IMR-90 (cell line): ENCODE data around the gene VAV1. TPM values are rescaled to one million over a fixed set of nuclear protein-coding genes. Genes with fewer than 3 reads are reported as not detected.
"Not testable (repeated sequence)": the region's sequence is repeated elsewhere in the genome, so short reads cannot be mapped to it uniquely, and the experiment has no call there.

Experiments used
- ATAC-seq: fragments of 200-7000 bp; cut with Tn5 transposase; 2 replicates; pipeline ENCODE4 v1.9.1; 2020; ENCODE audit warnings: low read depth, mild to moderate bottlenecking, moderate library complexity
- BruUV-seq: library from RNA; stranded (reverse); fragments of 400-500 nt; replicated peaks from 2 replicates; lab custom pipeline; 2021; lab: Mats Ljungman, UMichigan
- CTCF ChIA-PET: fragments of 300-600 bp; formaldehyde crosslinking; extraction: SDS; loops from one replicate; lab custom pipeline; 2021; ENCODE audit warnings: antibody characterized with exemption; lab: Yijun Ruan, JAX
- POLR2A ChIA-PET: fragments of 300-600 bp; sonication (Branson Sonifier 250); formaldehyde crosslinking; loops from one replicate; lab custom pipeline; 2022; ENCODE audit warnings: antibody characterized with exemption; ENCODE audit not compliant: unreplicated experiment; lab: Charles Lee
- DNase-seq: peaks from one replicate; pipeline ENCODE4 v3.0.0; 2013
- H2AFZ ChIP-seq: replicated peaks from 2 replicates; pipeline ENCODE3; 2013; ENCODE audit warnings: low read length, mild to moderate bottlenecking; ENCODE audit not compliant: poor library complexity
- H2AK5ac ChIP-seq: 2 replicates; pipeline ENCODE4 v1.6.1; 2013; ENCODE audit warnings: low read depth, low read length, inconsistent platforms
- H2AK9ac ChIP-seq: replicated peaks from 2 replicates; pipeline ENCODE3; 2013; ENCODE audit warnings: mild to moderate bottlenecking, low read depth, low read length, moderate library complexity; ENCODE audit not compliant: poor library complexity
- H2BK120ac ChIP-seq: 2 replicates; pipeline ENCODE4 v1.6.1; 2013; ENCODE audit warnings: low read depth, low read length, inconsistent platforms
- H2BK15ac ChIP-seq: 3 replicates; pipeline ENCODE4 v1.6.1; 2013; ENCODE audit warnings: low read depth, low read length, inconsistent platforms
- H2BK20ac ChIP-seq: 2 replicates; pipeline ENCODE4 v1.6.1; 2013; ENCODE audit warnings: low read depth, mild to moderate bottlenecking, inconsistent platforms, low read length, moderate library complexity
- H2BK5ac ChIP-seq: 2 replicates; pipeline ENCODE4 v1.6.1; 2013; ENCODE audit warnings: mild to moderate bottlenecking, low read depth, low read length, inconsistent platforms; ENCODE audit not compliant: poor library complexity, severe bottlenecking
- H3K14ac ChIP-seq: replicated peaks from 2 replicates; pipeline ENCODE4 v1.6.1; 2013; ENCODE audit warnings: low read depth, low read length, inconsistent platforms
- H3K18ac ChIP-seq: 2 replicates; pipeline ENCODE4 v1.6.1; 2013; ENCODE audit warnings: low read depth, low read length, control low read depth
- H3K23ac ChIP-seq: 2 replicates; pipeline ENCODE4 v1.6.1; 2013; ENCODE audit warnings: low read depth, low read length, inconsistent platforms
- H3K27ac ChIP-seq: 2 replicates; pipeline ENCODE4 v1.5.1; 2013; ENCODE audit warnings: mild to moderate bottlenecking, control low read depth, low read length; ENCODE audit not compliant: insufficient read depth
- H3K27me3 ChIP-seq: 2 replicates; pipeline ENCODE4 v1.6.1; 2013; ENCODE audit warnings: low read length; ENCODE audit not compliant: control insufficient read depth, insufficient read depth
- H3K36me3 ChIP-seq: 2 replicates; pipeline ENCODE4 v1.6.1; 2013; ENCODE audit warnings: low read length, mixed read lengths; ENCODE audit not compliant: control insufficient read depth, insufficient read depth
- H3K4ac ChIP-seq: 2 replicates; pipeline ENCODE4 v1.6.1; 2013; ENCODE audit warnings: low read depth, low read length, inconsistent platforms
- H3K4me1 ChIP-seq: 2 replicates; pipeline ENCODE4 v1.6.1; 2013; ENCODE audit warnings: low read length, mixed read lengths; ENCODE audit not compliant: control insufficient read depth, insufficient read depth
- H3K4me2 ChIP-seq: 2 replicates; pipeline ENCODE4 v1.6.1; 2013; ENCODE audit warnings: low read depth, mild to moderate bottlenecking, control low read depth, low read length, moderate library complexity
- H3K4me3 ChIP-seq: 2 replicates; pipeline ENCODE4 v1.5.1; 2013; ENCODE audit warnings: low read depth, mild to moderate bottlenecking, control low read depth, low read length, moderate library complexity; ENCODE audit not compliant: insufficient read depth
- H3K56ac ChIP-seq: 2 replicates; pipeline ENCODE4 v1.6.1; 2013; ENCODE audit warnings: low read length, inconsistent platforms; ENCODE audit not compliant: insufficient read depth; ENCODE audit errors: extremely low read depth
- H3K79me1 ChIP-seq, 2 experiments: 2 replicates each; pipeline ENCODE4 v1.6.1; 2013; ENCODE audit warnings: low read length in 2 of 2, inconsistent platforms in 1 of 2, low read depth in 1 of 2
- H3K9ac ChIP-seq: 2 replicates; pipeline ENCODE4 v1.6.1; 2013; ENCODE audit warnings: low read depth, low read length, control low read depth
- H3K9me1 ChIP-seq: 2 replicates; pipeline ENCODE4 v1.6.1; 2013; ENCODE audit warnings: low read length, inconsistent platforms; ENCODE audit not compliant: insufficient read depth
- H3K9me3 ChIP-seq: 2 replicates; pipeline ENCODE4 v1.6.1; 2013; ENCODE audit warnings: low read length; ENCODE audit not compliant: control insufficient read depth, insufficient read depth
- H4K20me1 ChIP-seq: 2 replicates; pipeline ENCODE4 v1.6.1; 2013; ENCODE audit warnings: low read length, inconsistent platforms; ENCODE audit not compliant: insufficient read depth
- H4K5ac ChIP-seq: 2 replicates; pipeline ENCODE4 v1.6.1; 2013; ENCODE audit warnings: mild to moderate bottlenecking, low read depth, low read length, control low read depth
- H4K8ac ChIP-seq, 2 experiments: 2 replicates each; pipeline ENCODE4 v1.6.1; 2013; ENCODE audit warnings: low read depth in 2 of 2, low read length in 2 of 2, control low read depth in 1 of 2, inconsistent platforms in 1 of 2
- H4K91ac ChIP-seq: 2 replicates; pipeline ENCODE4 v1.6.1; 2013; ENCODE audit warnings: low read depth, low read length, inconsistent platforms; ENCODE audit not compliant: insufficient read depth
- BHLHE40 ChIP-seq: fragments of 150-350 bp; IDR thresholded peaks from 2 replicates; pipeline ENCODE4 v1.6.1; 2016; ENCODE audit warnings: mild to moderate bottlenecking, low read depth, low read length
- WGBS, 2 experiments: methylation state at CpG; one replicate each; pipeline versions ENCODE4 v1.1.5 to v1.1.7; 2013; ENCODE audit warnings: missing lambda C conversion rate in 2 of 2; ENCODE audit not compliant: insufficient read length in 1 of 2; ENCODE audit errors: extremely low coverage in 2 of 2; 5-methylcytosine and 5-hydroxymethylcytosine counted together
- dilution Hi-C: fragments of 300-500 bp; cut with HindIII; formaldehyde crosslinking; loops from one replicate; pipeline ENCODE4 v1.14.3; 2018; ENCODE audit warnings: low sequenced_read_pairs; ENCODE audit not compliant: unreplicated experiment
- in situ Hi-C: fragments of 300-500 bp; cut with MboI; formaldehyde crosslinking; loops from 3 replicates; pipeline ENCODE4 v1.14.3; 2019; ENCODE audit warnings: low sequenced_read_pairs, inconsistent platforms, mixed read lengths
- intact Hi-C: fragments of 100-400 bp; cut with micrococcal nuclease; formaldehyde crosslinking; loops from 2 replicates; pipeline ENCODE4 v1.10.0; 2022
- polyA plus RNA-seq, 3 experiments: library from polyadenylated mRNA; depleted of rRNA; stranded (reverse); fragments of >200 nt; gene quantifications; 2 replicates each; pipeline ENCODE4 v1.2.3, GENCODE V29; 2012; ENCODE audit warnings: low replicate concordance in 1 of 3
- total RNA-seq: library from RNA; depleted of rRNA; stranded (reverse); fragments of >200 nt; gene quantifications from 2 replicates; pipeline ENCODE4 v1.2.3, GENCODE V29; 2012

VAV1 gene
- total and polyA plus RNA-seq, 2 of the 4 experiments (the other 2 are of a cell fraction): not detected

GRCh38 chr19:6828698-6829633 is 56.5 kb downstream of the VAV1 start (continued):
- no peak for TF ChIP-seq BHLHE40

- DNase-seq, ATAC-seq, intact Hi-C loops, H2BK20ac ChIP-seq, H3K56ac ChIP-seq, H2BK120ac ChIP-seq, POLR2A ChIA-PET, H4K5ac ChIP-seq, H3K79me1 ChIP-seq, H3K18ac ChIP-seq, in situ Hi-C loops, H2BK15ac ChIP-seq, H3K14ac ChIP-seq, H3K23ac ChIP-seq, H3K4ac ChIP-seq, H3K4me1 ChIP-seq, H3K4me2 ChIP-seq, H2AFZ ChIP-seq, H2BK5ac ChIP-seq, H3K36me3 ChIP-seq, H4K8ac ChIP-seq, CTCF ChIA-PET, H2AK9ac ChIP-seq, H3K27me3 ChIP-seq, H3K9me1 ChIP-seq, BruUV-seq, H4K20me1 ChIP-seq, H3K27ac ChIP-seq, H4K91ac ChIP-seq, H2AK5ac ChIP-seq, dilution Hi-C loops, H3K4me3 ChIP-seq, H3K9ac ChIP-seq: not testable (repeated sequence)
- peaks cover 26% of the 10 kb centered on the region for H3K9me3 ChIP-seq
- 80% methylated on average over 5 of the region's 15 CpGs; no CpG with 5 or more reads in 1 of the 2 experiments for WGBS, 2 experiments
Observed at GRCh38 chr19:6829829-6830228, 57.3 kb downstream of the VAV1 start.

- DNase-seq, intact Hi-C loops, H3K36me3 ChIP-seq, H2BK5ac ChIP-seq, H2AK5ac ChIP-seq, H2BK120ac ChIP-seq, H4K20me1 ChIP-seq, H3K9ac ChIP-seq, H3K27ac ChIP-seq, H4K8ac ChIP-seq, H2AFZ ChIP-seq, H3K23ac ChIP-seq, H3K9me1 ChIP-seq, H3K4me3 ChIP-seq, dilution Hi-C loops, H3K18ac ChIP-seq, POLR2A ChIA-PET, H4K91ac ChIP-seq, H2BK15ac ChIP-seq, in situ Hi-C loops, H2BK20ac ChIP-seq, H3K56ac ChIP-seq, ATAC-seq, H3K14ac ChIP-seq, H2AK9ac ChIP-seq, CTCF ChIA-PET, H3K4me2 ChIP-seq, BruUV-seq, H3K79me1 ChIP-seq, H3K27me3 ChIP-seq, H3K4ac ChIP-seq, H4K5ac ChIP-seq, H3K4me1 ChIP-seq: not testable (repeated sequence)
- 47% methylated on average over 3 of the region's 9 CpGs; no CpG with 5 or more reads in 1 of the 2 experiments for WGBS, 2 experiments
- H3K9me3 ChIP-seq: peaks cover 23% of the 10 kb centered on the region
Observed at GRCh38 chr19:6831084-6831483, 58.6 kb downstream of the VAV1 start.
